HCT116 (cell line): ENCODE results near the gene BRMS1L. TPM values are rescaled to one million over a fixed set of nuclear protein-coding genes. Genes with fewer than 3 reads are reported as not detected.

Experiments
- ATAC-seq: fragments of 200-7000 bp; cut with Tn5 transposase; 2 replicates; pipeline ENCODE4 v1.9.1; 2020; ENCODE audit warnings: mild to moderate bottlenecking, moderate library complexity
- BruUV-seq: library from RNA; stranded (reverse); fragments of 400-500 nt; replicated peaks from 2 replicates; lab custom pipeline; 2021; lab: Mats Ljungman, UMichigan
- CTCF ChIA-PET: fragments of 300-600 bp; sonication (Branson Sonifier 250); formaldehyde crosslinking; loops from one replicate; lab custom pipeline; 2021; ENCODE audit warnings: antibody characterized with exemption; lab: Charles Lee
- POLR2A ChIA-PET: fragments of 300-600, 350-600 bp; sonication (Branson Sonifier 250); formaldehyde crosslinking; loops from one replicate; lab custom pipeline; 2021; ENCODE audit warnings: antibody characterized with exemption; lab: Charles Lee
- RAD21 ChIA-PET, 2 experiments: fragments of 300-600 bp; sonication (Branson Sonifier 250); formaldehyde crosslinking; loops; one replicate each; lab custom pipeline; 2023; ENCODE audit warnings: low total read pairs in 2 of 2; ENCODE audit not compliant: uncharacterized antibody in 2 of 2, unreplicated experiment in 2 of 2, low non-redundant PET in 1 of 2; lab: Charles Lee
- DNase-seq: peaks from one replicate; pipeline ENCODE4 v3.0.0-alpha.2; 2010; ENCODE audit warnings: low read depth, low spot score
- H2AFZ ChIP-seq: fragments of 200-600 bp; shearing (Covaris generic), sonication (generic); 2 replicates; pipeline ENCODE4 v1.6.1; 2017; ENCODE audit warnings: low read depth, mixed run types, mixed read lengths, antibody characterized with exemption, low read length; ENCODE audit not compliant: poor library complexity, severe bottlenecking
- H3K27ac ChIP-seq: 2 replicates; pipeline ENCODE4 v1.5.1; 2012; ENCODE audit warnings: low read depth, low read length
- H3K27me3 ChIP-seq: fragments of 200-600 bp; sonication (generic); 2 replicates; pipeline ENCODE4 v1.6.1; 2016; ENCODE audit warnings: mixed run types, low read length, mixed read lengths; ENCODE audit not compliant: insufficient read depth
- H3K36me3 ChIP-seq, 2 experiments: fragments of 200-500 bp in 1 of 2; fragments of 200-600 bp in 1 of 2; sonication (Bioruptor generic) in 1 of 2; sonication (generic) in 1 of 2; 2 replicates each; pipeline versions ENCODE4 v1.5.1 to v1.6.1; 2014 to 2016; ENCODE audit warnings: low read length in 2 of 2, inconsistent platforms in 1 of 2, mixed read lengths in 1 of 2, mixed run types in 1 of 2; ENCODE audit not compliant: insufficient read depth in 2 of 2, control insufficient read depth in 1 of 2
- H3K4me1 ChIP-seq, 2 experiments: fragments of 200-600 bp in 1 of 2; sonication (generic) in 1 of 2; 2 replicates each; pipeline versions ENCODE4 v1.5.1 to v1.6.1; 2012 to 2017; ENCODE audit warnings: low read length in 2 of 2, inconsistent platforms in 1 of 2, mild to moderate bottlenecking in 1 of 2, mixed read lengths in 1 of 2, mixed run types in 1 of 2, moderate library complexity in 1 of 2; ENCODE audit not compliant: insufficient read depth in 2 of 2, control insufficient read depth in 1 of 2
- H3K4me2 ChIP-seq: fragments of 200-600 bp; sonication (generic); 2 replicates; pipeline ENCODE4 v1.6.1; 2017; ENCODE audit warnings: mixed run types, low read length, mixed read lengths
- H3K4me3 ChIP-seq, 2 experiments: fragments of 200-600 bp in 1 of 2; sonication (generic) in 1 of 2; replicated peaks in 1 of 2; 2 replicates each; pipeline ENCODE4 v1.5.1; 2011 to 2016; ENCODE audit warnings: low read length in 2 of 2, control low read depth in 1 of 2, low read depth in 1 of 2, mild to moderate bottlenecking in 1 of 2, mixed read lengths in 1 of 2, mixed run types in 1 of 2
- H3K79me2 ChIP-seq: fragments of 200-600 bp; sonication (generic); 2 replicates; pipeline ENCODE4 v1.6.1; 2017; ENCODE audit warnings: mild to moderate bottlenecking, mixed run types, low read length, moderate library complexity, mixed read lengths; ENCODE audit not compliant: insufficient read depth
- H3K9ac ChIP-seq: fragments of 200-600 bp; sonication (generic); 2 replicates; pipeline ENCODE4 v1.6.1; 2016; ENCODE audit warnings: low read length, mixed read lengths
- H3K9me2 ChIP-seq: fragments of 200-600 bp; sonication (generic), shearing (Covaris generic); 2 replicates; pipeline ENCODE4 v1.6.1; 2017; ENCODE audit warnings: mixed run types, mild to moderate bottlenecking, moderate library complexity; ENCODE audit not compliant: insufficient read depth
- H3K9me3 ChIP-seq, 2 experiments: fragments of 200-500 bp in 1 of 2; fragments of 200-600 bp in 1 of 2; sonication (Bioruptor generic) in 1 of 2; sonication (generic) in 1 of 2; 2 replicates each; pipeline ENCODE4 v1.6.1; 2014 to 2017; ENCODE audit warnings: low read length in 2 of 2, mixed read lengths in 2 of 2, inconsistent platforms in 1 of 2, low read depth in 1 of 2, mild to moderate bottlenecking in 1 of 2, mixed run types in 1 of 2, moderate library complexity in 1 of 2; ENCODE audit not compliant: control insufficient read depth in 1 of 2, insufficient read depth in 1 of 2
- H4K20me1 ChIP-seq: fragments of 200-600 bp; sonication (generic), shearing (Covaris generic); 2 replicates; pipeline ENCODE4 v1.6.1; 2017; ENCODE audit warnings: mixed run types, mild to moderate bottlenecking, moderate library complexity; ENCODE audit not compliant: insufficient read depth
- CEBPB ChIP-seq: IDR thresholded peaks from 2 replicates; pipeline ENCODE4 v1.6.1; 2012; ENCODE audit warnings: low read depth
- EGR1 ChIP-seq: IDR thresholded peaks from 2 replicates; pipeline ENCODE4 v1.6.1; 2012; ENCODE audit warnings: low read depth
- ELF1 ChIP-seq: IDR thresholded peaks from 2 replicates; pipeline ENCODE4 v1.6.1; 2012; ENCODE audit warnings: low read depth, borderline replicate concordance
- EZH2phosphoT487 ChIP-seq: fragments of 200-600 bp; IDR thresholded peaks from 2 replicates; pipeline ENCODE4 v1.6.1; 2018; ENCODE audit warnings: antibody characterized with exemption, borderline replicate concordance
- JUND ChIP-seq: IDR thresholded peaks from 2 replicates; pipeline ENCODE4 v1.6.1; 2012
- POLR2A ChIP-seq: IDR thresholded peaks from 2 replicates; pipeline ENCODE4 v1.7.0; 2011; ENCODE audit warnings: borderline replicate concordance; ENCODE audit not compliant: insufficient read depth, insufficient read length; ENCODE audit errors: extremely low read depth
- RAD21 ChIP-seq: IDR thresholded peaks from 2 replicates; pipeline ENCODE4 v1.6.1; 2012; ENCODE audit warnings: low read depth, mild to moderate bottlenecking
- SIN3A ChIP-seq: IDR thresholded peaks from 2 replicates; pipeline ENCODE4 v1.6.1; 2012; ENCODE audit warnings: low read depth
- SP1 ChIP-seq: IDR thresholded peaks from 2 replicates; pipeline ENCODE4 v1.6.1; 2012; ENCODE audit warnings: low read depth
- SRF ChIP-seq: IDR thresholded peaks from 2 replicates; pipeline ENCODE4 v1.6.1; 2012; ENCODE audit warnings: low read depth
- YY1 ChIP-seq: IDR thresholded peaks from 2 replicates; pipeline ENCODE4 v1.6.1; 2011; ENCODE audit warnings: low read length, low read depth, moderate library complexity, mild to moderate bottlenecking; ENCODE audit not compliant: insufficient replicate concordance; ENCODE audit errors: extremely low read depth
- ZFX ChIP-seq: fragments of 450-650 bp; IDR thresholded peaks from 2 replicates; pipeline ENCODE4 v1.6.1; 2017
- ZNF274 ChIP-seq: fragments of 200-500 bp; sonication (Bioruptor generic); IDR thresholded peaks from 2 replicates; pipeline ENCODE4 v1.6.1; 2014; ENCODE audit warnings: mild to moderate bottlenecking, low read depth, low read length, inconsistent platforms
- intact Hi-C: fragments of 100-400 bp; cut with micrococcal nuclease; formaldehyde crosslinking; loops from 2 replicates; pipeline ENCODE4 v1.10.0; 2022
- total RNA-seq: library from RNA; stranded (reverse); gene quantifications from one replicate; pipeline ENCODE4 v1.2.1, GENCODE V29; 2021; ENCODE audit not compliant: unreplicated experiment
- TF ChIP-seq, protein P1 (sequence below): IDR thresholded peaks from 2 replicates; pipeline ENCODE4 v1.6.1; 2012
- TF ChIP-seq, protein P2 (sequence below), 3 experiments: fragments of 200-600 bp in 1 of 3; sonication (generic) in 1 of 3; IDR thresholded peaks in 2 of 3; conservative IDR thresholded peaks in 1 of 3; 2 replicates each; pipeline ENCODE4 v1.5.1; 2012 to 2017; ENCODE audit warnings: low read depth in 2 of 3, low read length in 2 of 3, antibody characterized with exemption in 1 of 3, borderline replicate concordance in 1 of 3, control low read depth in 1 of 3, mild to moderate bottlenecking in 1 of 3, mixed read lengths in 1 of 3, mixed run types in 1 of 3, moderate library complexity in 1 of 3; ENCODE audit not compliant: insufficient read depth in 1 of 3

BRMS1L gene
- total RNA-seq, 1 experiment from 2014 or later: 6.2 TPM

DNA sequence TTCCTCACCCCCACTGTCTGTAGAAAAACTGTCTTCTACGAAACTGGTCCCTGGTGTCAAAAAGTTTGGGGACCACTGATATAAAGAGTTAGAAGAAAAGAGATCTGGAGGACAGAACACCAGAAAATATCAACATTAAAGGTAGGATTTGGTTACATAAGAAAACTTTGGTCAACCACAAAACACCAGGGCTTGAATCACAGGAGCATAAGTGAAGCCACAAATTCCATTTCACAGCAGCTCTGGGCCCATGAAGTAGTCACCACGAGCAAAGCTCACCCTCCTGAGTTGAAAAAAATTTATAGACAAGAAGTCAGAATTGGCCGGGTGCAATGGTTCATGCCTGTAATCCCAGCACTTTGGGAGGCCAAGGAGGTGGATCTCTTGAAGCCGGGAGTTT lies 36.5 kb upstream of the BRMS1L start:
- BruUV-seq: no TSS peak
- no peak for TF ChIP-seq JUND
- no peak for TF ChIP-seq SRF
- no peak for TF ChIP-seq EGR1
- no peak for TF ChIP-seq SIN3A
- no peak for TF ChIP-seq POLR2A
- TF ChIP-seq ZFX: no peak
- no peak for TF ChIP-seq CEBPB
- TF ChIP-seq YY1: no peak
- TF ChIP-seq EZH2phosphoT487: no peak
- no peak for TF ChIP-seq SP1
- TF ChIP-seq, protein P1, sequence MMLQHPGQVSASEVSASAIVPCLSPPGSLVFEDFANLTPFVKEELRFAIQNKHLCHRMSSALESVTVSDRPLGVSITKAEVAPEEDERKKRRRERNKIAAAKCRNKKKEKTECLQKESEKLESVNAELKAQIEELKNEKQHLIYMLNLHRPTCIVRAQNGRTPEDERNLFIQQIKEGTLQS: no peak
- TF ChIP-seq, protein P2, sequence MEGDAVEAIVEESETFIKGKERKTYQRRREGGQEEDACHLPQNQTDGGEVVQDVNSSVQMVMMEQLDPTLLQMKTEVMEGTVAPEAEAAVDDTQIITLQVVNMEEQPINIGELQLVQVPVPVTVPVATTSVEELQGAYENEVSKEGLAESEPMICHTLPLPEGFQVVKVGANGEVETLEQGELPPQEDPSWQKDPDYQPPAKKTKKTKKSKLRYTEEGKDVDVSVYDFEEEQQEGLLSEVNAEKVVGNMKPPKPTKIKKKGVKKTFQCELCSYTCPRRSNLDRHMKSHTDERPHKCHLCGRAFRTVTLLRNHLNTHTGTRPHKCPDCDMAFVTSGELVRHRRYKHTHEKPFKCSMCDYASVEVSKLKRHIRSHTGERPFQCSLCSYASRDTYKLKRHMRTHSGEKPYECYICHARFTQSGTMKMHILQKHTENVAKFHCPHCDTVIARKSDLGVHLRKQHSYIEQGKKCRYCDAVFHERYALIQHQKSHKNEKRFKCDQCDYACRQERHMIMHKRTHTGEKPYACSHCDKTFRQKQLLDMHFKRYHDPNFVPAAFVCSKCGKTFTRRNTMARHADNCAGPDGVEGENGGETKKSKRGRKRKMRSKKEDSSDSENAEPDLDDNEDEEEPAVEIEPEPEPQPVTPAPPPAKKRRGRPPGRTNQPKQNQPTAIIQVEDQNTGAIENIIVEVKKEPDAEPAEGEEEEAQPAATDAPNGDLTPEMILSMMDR (IDR thresholded peaks at IDR 0.05 in 2 of 3, conservative IDR thresholded peaks at IDR 0.05 in 1 of 3; ENCODE audit: borderline replicate concordance in 1 of 3, insufficient read depth in 1 of 3, low read depth in 2 of 3, low read length in 2 of 3): no peak
- no peak for TF ChIP-seq ZNF274
- no peak for TF ChIP-seq RAD21
- no peak for TF ChIP-seq ELF1
- Histone ChIP-seq H3K4me1 (no peaks in the 10 kb centered on the region), H3K27ac (no peak overlapping the region), H3K9me2 (no peaks in the 10 kb centered on the region), H3K9me3 (no peaks in the 10 kb centered on the region), H3K79me2 (peaks cover 27% of the 10 kb centered on the region), H3K4me3 (no peak overlapping the region), H3K4me2 (no peak overlapping the region), H3K36me3 (no peaks in the 10 kb centered on the region), H3K27me3 (no peaks in the 10 kb centered on the region), H3K9ac (no peak overlapping the region), H4K20me1 (no peaks in the 10 kb centered on the region), H2AFZ (no peak overlapping the region)
- POLR2A ChIA-PET: no interaction called here
- DNase-seq: no peak
- no peak for ATAC-seq
- RAD21 ChIA-PET: no interaction called here
- intact Hi-C loops: no loop called here
- CTCF ChIA-PET: no interaction called here
